ENCODE results near the gene ARFRP1.
"Not testable (repeated sequence)": the region's sequence is repeated elsewhere in the genome, so short reads cannot be mapped to it uniquely, and the experiment has no call there.

ARFRP1 gene

GRCh38 chr20:63732118-63733095, 24.6 kb upstream of the ARFRP1 start:
- no peak for DNase-seq

- DNase-seq, result no peak
Measured at GRCh38 chr20:63731410-63731809, 23.6 kb upstream of the ARFRP1 start.

- not testable (repeated sequence) for DNase-seq
Measured at GRCh38 chr20:63730189-63730733, 22.5 kb upstream of the ARFRP1 start.

- DNase-seq, result not testable (repeated sequence)
Measured at GRCh38 chr20:63722967-63723622, 15.3 kb upstream of the ARFRP1 start.

GRCh38 chr20:63718996-63719395, 11.2 kb upstream of the ARFRP1 start:
- DNase-seq, result no peak

GRCh38 chr20:63714858-63715257, 7.1 kb upstream of the ARFRP1 start:
- DNase-seq, result no peak

- DNase-seq, result no peak
Measured at GRCh38 chr20:63712191-63712590, 4.4 kb upstream of the ARFRP1 start.

GRCh38 chr20:63711085-63711645, 3.4 kb upstream of the ARFRP1 start:
- no peak for DNase-seq

GRCh38 chr20:63709149-63709527, 1.4 kb upstream of the ARFRP1 start:
- no peak for DNase-seq

- no peak for DNase-seq
Measured at GRCh38 chr20:63708301-63709148, 749 bp upstream of the ARFRP1 start.

- peak; percentile 8 for DNase-seq
Measured at GRCh38 chr20:63706852-63707557, 771 bp downstream of the ARFRP1 start.

GRCh38 chr20:63706027-63706695, 1.6 kb downstream of the ARFRP1 start:
- no peak for DNase-seq

GRCh38 chr20:63705232-63706026, 2.3 kb downstream of the ARFRP1 start:
- no peak for DNase-seq

GRCh38 chr20:63704749-63705117, 3.0 kb downstream of the ARFRP1 start:
- no peak for DNase-seq

- no peak for DNase-seq
Measured at GRCh38 chr20:63703976-63704748, 3.6 kb downstream of the ARFRP1 start.

GRCh38 chr20:63703471-63703975, 4.3 kb downstream of the ARFRP1 start:
- DNase-seq, result no peak

GRCh38 chr20:63702751-63703470, 4.9 kb downstream of the ARFRP1 start:
- DNase-seq, result no peak

- DNase-seq, result no peak
Measured at GRCh38 chr20:63702036-63702665, 5.6 kb downstream of the ARFRP1 start.

All from DMS 273 treated with DMSO at 0.1 percent for 48 hours (cell line).